Measurements from ENCODE around the gene RCE1.
"Not testable (repeated sequence)": the region's sequence is repeated elsewhere in the genome, so short reads cannot be mapped to it uniquely, and the experiment has no call there.

RCE1 gene, protein sequence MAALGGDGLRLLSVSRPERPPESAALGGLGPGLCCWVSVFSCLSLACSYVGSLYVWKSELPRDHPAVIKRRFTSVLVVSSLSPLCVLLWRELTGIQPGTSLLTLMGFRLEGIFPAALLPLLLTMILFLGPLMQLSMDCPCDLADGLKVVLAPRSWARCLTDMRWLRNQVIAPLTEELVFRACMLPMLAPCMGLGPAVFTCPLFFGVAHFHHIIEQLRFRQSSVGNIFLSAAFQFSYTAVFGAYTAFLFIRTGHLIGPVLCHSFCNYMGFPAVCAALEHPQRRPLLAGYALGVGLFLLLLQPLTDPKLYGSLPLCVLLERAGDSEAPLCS

DNA sequence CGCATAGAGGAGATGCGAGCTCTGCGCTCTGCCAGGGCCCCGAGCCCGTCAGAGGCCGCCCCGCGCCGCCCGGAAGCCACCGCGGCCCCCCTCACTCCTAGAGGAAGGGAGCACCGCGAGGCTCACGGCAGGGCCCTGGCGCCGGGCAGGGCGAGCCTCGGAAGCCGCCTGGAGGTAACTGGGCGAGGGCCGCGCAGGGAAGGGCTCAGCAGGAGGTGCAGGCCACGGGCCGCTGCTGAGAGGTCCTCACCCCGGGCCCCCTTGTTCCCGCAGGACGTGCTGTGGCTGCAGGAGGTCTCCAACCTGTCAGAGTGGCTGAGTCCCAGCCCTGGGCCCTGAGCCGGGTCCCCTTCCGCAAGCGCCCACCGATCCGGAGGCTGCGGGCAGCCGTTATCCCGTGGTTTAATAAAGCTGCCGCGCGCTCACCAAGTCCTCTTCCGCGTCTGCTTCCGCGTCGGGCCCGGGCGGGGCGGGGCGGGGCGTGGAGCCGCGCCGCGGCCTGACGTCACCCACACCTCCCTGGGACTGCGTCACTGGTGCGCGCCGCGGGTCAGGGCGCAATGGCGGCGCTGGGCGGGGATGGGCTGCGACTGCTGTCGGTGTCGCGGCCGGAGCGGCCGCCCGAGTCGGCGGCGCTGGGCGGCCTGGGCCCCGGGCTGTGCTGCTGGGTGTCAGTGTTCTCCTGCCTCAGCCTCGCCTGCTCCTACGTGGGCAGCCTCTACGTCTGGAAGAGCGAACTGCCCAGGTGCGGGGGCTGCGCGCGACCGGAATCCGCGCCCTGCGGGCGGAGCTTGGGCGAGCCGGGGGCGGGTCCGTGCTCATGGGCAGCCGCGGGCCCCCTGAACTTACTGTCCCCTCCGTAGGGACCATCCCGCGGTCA lies at the start of gene RCE1:
RCE1 (plus strand) TSS at position 546 of the 880 bp plus-strand sequence; CDS start at position 561, 15 bp downstream.
- DNase-seq (ENCODE audit: low spot score), result peak; percentile 89

DNA sequence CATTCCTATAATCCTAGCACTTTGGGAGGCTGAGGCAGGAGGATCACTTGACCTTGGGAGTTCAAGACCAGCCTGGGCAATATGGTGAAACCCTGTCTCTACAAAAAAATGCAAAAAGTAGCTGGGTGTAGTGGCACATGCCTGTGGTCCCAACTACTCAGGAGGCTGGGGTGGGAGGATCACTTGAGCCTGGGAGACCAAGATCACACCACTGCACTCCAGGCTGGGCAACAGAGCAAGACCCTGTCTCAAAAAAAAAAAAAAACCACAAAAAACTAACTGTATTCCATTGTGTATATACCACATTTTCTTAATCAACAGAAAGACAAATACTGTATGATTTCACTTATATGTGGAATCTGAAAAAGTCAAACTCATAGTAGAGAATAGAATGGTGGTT lies 43.4 kb upstream of the RCE1 start:
- not testable (repeated sequence) for DNase-seq (ENCODE audit: low spot score)

DNA sequence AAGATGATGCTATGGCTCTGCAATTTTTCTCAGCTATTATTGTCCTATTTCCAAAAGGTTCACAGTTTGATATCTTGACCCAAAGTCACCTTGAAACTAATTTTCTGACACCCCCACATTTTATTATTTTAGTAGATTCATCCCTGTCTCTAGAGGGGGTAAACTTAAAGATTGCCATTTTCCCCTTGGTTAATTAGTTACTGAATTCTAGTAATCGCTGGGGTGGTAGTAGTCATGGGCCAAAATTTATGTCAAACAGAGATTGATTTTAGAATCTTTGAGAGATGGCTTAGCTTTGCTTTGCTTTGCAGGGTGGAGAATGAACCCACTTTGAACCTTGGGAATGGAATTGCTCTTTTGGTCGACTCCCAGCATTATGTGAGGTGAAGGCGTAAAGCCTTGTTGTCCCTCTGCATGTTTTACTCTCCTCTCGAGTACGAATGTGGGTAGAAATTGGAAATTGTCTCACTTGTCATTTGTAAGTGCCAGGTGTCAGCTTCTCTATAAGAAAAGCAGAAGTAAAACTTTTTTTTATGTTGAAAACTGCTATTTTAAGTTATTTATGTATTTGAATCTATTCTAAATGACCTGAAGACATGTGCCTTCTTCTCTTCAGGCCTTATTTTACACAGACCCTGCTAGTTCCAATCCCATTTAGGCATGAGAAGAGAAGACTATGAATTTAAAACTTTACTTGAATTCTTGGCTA lies 42.4 kb upstream of the RCE1 start:
- DNase-seq (ENCODE audit: low spot score), result no peak

DNA sequence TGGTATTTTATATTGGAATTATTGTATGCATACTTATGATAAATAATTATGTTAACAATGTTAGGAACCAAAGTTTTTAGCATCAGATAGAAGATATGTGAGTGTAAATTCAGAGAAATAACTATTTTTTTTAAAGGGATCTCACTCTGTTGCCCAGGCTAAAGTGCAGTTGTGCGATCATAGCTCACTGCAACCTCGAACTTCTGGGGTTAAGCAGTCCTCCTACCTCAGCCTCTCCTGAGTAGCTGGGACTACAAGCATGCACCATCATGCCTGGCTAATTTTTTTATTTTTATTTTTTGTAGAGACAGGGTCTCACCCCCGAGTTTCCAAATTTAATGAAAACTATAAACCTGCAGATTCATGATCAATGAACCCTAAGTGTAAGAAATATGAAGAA lies 33.6 kb upstream of the RCE1 start:
- no peak for DNase-seq (ENCODE audit: low spot score)

DNA sequence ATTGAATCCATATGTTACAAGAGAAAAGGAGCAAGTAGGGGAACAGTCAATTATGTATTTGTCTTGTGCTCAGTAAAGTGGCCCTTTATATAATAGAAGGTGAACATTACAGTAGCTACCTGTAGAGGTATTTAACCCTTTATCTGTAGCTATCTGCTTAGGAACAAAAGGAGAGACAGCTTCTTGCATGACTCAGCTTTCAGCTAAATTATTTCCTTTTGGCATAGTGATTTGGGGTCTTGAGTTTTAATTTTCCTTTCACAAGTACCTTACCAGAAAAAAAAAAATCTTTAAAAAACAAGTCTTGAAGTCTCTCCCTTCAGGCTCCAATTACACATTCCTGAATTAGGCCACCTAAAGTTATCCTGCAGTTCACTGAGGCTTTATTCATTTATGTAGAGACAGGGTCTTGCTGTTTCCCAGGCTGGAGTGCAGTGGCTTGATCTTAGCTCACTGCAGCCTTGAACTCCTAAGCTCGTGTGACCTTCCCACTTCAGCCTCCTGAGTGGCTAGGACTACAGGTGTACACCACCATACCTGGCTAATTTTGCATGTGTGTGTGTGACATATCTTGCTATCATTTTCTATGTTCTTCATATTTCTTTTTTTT lies 32.6 kb upstream of the RCE1 start:
- no peak for DNase-seq (ENCODE audit: low spot score)

DNA sequence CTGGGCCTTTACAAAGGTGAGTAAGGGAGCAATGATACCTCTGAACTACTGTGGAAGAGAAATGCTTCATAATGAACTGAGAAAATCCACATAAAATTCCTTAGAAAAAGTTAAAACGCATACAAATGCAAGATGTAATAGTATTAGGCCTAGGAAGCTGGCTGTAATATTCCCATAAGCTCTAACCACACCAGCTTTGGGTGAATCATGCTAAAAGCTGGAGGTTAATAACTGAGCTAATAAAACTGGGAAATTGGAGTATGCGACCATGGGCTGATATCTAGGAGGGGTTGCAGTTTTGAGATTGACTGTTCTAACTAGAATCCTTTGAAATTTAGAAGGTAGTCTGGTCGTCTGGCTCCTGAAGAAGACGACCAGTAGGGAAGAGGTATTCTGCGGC lies 28.6 kb upstream of the RCE1 start:
- no peak for DNase-seq (ENCODE audit: low spot score)

DNA sequence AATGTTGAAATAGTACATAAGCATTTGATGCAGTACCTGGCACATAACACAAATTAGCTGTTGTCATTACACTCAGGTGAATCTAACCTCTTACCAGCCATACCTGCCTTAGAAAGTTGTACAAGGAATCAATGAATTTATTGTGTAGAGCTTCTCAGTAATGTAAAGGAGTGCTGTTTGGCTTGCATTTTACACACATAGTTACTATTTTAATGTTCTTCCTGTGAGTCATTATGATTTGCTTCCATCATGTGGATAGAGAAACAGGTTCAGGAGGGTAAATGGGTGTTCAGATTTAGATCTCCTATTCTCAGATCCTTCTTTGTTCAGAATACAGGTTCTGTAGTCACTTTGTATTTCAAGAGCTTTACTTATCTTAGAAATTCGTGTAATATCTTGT lies 27.6 kb upstream of the RCE1 start:
- no peak for DNase-seq (ENCODE audit: low spot score)

DNA sequence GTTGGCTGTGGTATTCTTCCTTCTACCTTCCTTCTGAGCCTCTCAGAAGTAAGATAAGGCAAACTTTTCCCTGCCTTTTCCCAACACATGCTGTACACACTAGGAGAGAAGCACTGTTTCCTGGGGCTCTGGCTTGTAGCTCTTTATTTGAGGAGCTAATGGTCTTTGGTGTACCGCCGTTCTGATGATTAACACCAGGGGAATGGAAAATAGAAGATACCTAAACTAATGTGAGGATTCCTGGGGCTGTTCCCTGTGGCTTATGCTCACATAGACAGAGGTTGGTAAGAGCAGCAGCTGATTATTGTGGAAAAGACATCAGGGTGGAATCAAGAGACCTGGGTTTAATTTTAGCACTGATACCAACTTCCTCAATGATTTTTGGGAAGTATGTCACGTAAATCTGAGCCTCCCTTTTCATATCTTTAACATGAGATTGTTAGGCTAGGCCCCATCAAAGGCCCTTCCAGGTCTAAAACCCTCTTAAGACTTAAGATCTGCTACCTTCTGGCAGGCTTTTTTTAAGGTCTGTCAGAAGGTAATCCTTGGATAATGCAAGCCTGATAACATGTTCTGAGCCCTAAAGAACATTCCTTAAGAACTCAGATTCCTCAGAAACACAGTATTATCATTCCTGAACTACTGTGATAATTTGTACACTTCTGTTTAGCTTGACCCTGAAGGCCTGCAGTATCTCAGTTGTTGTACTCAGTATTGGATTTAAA lies 24.8 kb upstream of the RCE1 start:
- DNase-seq (ENCODE audit: low spot score), result no peak

DNA sequence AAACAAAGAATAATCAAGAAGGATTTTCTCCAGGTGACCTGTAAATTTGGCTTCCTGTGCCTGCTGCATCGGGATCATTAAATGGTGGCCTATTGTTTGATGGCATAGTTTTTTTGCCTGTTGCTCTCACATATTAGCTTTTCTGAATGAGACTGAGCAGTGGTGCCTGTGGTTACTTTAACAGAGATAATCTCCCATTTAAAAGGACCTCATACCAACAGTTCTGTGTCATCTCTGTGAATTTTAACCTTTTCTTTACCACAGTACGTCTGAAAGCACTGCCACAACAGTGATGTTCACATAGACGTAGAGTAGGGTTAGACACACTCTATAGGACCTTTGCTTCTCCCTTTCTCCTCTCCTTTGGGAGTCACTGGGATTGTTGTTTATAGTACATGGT lies 22.9 kb upstream of the RCE1 start:
- no peak for DNase-seq (ENCODE audit: low spot score)

DNA sequence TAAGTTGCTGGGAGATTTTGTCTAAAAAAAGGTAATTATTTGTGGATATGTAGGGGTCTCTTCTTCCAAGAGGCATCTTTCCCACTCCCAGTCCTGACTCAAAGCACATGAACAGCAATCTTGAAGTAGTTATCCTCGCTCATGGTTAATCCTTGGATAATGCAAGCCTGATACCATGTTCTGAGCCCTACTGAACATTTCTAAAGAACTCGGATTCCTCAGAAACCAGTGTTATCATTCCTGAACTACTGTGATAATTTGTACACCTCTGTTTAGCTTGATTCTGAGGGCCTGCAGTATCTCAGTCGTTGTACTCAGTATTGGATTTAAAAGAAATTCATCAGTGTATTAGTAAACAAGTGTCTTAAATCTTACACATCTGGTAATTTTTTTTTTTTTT lies 22.3 kb upstream of the RCE1 start:
- DNase-seq (ENCODE audit: low spot score), result no peak

DNA sequence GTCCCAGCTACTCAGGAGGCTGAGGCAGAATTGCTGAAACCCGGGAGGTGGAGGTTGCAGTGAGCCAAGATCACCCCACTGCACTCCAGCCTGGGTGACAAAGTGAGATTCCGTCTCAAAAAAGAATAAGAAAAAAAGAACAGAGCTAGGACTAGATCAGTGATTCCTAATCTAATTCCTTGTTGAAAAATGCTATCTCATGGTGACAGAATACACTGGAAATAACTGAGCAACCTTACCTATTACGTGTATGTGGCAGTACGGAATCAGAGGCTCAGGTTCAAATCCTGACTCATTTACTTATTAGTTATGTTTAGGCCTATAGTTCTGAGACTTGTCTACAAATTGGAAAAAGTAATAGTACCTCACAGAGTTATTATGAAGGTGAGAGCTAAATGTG lies 19.5 kb upstream of the RCE1 start:
- no peak for DNase-seq (ENCODE audit: low spot score)

DNA sequence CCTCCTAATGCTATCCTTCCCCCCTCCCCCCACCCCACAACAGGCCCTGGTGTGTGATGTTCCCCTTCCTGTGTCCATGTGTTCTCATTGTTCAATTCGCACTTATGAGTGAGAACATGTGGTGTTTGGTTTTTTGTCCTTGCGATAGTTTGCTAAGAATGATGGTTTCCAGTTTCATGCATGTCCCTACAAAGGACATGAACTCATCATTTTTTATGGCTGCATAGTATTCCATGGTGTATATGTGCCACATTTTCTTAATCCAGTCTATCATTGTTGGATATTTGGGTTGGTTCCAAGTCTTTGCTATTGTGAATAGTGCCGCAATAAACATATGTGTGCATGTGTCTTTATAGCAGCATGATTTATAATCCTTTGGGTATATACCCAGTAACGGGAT lies 18.7 kb upstream of the RCE1 start:
- not testable (repeated sequence) for DNase-seq (ENCODE audit: low spot score)

DNA sequence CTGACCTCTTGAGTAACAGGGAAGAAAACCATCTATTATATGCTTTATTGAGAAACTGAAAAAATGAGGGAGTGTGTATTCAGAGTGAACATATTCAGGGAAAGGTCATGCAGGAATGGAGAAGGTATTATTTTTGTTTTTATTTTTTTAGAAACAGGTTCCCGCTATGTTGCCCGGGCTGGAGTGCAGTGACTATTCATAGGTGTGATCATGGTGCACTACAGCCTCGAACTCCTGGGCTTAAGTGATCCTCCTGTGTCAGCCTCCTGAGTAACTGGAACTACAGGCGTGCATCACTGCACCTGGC lies 8.7 kb upstream of the RCE1 start:
- no peak for DNase-seq (ENCODE audit: low spot score)

DNA sequence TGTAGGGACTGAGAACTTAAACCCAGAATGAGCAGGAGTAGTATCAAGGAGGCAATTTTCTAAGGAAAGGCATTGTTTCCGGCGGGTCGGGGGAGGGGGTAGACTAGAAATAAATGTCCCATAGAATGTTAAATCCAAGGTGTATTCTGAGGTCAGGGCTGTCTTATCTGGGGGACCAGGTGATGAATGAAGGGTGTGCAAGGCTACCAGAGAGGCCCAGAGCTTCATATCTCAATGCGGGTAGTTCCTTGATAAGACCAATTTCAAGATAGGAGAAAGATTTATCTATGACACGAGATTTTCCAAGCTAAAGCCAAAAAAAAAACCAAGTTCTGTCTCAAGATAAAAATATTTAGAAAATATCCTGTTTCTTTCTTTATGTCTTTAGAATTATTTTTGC lies 8.3 kb upstream of the RCE1 start:
- DNase-seq (ENCODE audit: low spot score), result no peak

DNA sequence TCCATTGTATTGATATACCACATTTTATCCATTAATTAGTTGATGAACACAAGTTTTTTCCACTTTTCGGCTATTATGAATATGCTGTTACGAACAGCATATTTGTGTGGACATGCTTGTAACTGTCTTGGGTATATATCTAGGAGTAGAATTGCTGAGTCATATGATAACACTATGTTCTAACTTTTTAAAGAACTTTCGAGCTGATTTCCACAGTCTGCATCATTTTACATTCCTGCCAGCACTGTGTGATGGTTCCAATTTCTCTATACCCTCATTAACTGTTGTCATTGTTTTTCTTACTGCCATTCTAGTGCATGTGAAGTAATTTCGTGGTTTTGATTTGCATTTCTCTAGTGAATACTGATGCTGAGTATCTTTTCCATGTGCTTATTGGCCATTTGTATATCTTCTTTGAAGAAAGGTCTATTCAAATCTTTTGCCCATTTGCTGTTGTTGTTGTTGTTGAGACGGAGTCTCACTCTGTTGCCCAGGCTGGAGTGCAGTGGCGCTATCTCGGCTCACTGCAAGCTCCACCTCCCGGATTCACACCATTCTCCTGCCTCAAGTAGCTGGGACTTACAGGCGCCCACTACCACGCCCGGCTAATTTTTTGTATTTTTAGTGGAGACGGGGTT lies 7.4 kb upstream of the RCE1 start:
- no peak for DNase-seq (ENCODE audit: low spot score)

DNA sequence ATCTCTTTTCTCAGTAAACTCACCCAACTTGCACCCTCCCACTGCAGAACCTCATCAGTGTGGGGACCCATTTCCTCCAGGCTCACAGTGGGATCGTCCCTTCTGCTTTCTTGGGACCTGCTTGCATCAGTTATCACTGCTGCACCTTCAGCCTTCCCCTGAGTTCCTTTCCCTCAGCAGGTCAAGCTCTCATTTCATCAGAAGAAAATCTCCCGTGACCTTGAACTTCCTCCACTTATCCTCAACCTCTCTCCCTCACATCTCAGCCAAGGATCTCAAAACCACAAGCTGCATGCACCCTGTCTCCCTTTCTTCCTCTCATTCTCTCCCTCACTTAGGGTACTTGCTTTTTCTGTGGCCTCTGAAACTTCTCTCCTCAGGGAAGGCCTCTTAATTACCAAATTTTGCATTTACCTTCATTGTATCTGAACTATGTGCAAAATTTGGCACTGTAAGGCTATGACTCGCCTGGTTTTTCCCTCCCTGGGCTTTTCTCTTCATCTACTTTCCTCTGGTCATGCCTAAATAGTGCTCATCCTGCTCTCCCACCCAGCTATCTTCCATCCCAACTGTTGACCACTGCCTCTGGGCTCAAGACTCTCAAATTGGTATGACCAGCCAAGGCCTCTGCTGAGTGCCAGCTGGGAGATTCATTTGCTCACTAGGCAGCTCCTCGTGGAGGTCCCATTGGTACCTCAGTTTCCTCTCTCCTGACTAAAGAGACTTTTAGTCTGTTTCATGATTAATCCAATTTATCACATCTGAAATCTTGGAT lies 2.7 kb upstream of the RCE1 start:
- DNase-seq (ENCODE audit: low spot score), result no peak

DNA sequence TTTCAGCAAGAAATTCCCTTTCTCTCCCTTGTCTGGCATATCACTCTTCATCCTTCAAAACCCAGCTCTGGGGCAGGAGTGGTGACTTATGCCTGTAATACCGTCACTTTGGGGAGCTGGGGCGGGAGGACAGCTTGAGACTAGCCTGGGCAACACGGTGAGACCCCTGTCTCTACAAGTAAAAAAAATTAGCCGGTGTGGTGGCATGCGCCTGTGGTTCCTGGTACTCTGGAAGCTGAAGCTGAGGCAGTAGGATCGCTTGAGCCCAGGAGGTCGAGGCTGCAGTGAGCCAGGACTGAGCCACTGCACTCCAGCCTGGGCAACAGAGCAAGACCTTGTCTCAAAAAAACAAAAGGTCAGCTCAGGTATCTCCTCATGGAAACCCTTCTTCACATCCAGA lies 1.4 kb upstream of the RCE1 start:
- no peak for DNase-seq (ENCODE audit: low spot score)

DNA sequence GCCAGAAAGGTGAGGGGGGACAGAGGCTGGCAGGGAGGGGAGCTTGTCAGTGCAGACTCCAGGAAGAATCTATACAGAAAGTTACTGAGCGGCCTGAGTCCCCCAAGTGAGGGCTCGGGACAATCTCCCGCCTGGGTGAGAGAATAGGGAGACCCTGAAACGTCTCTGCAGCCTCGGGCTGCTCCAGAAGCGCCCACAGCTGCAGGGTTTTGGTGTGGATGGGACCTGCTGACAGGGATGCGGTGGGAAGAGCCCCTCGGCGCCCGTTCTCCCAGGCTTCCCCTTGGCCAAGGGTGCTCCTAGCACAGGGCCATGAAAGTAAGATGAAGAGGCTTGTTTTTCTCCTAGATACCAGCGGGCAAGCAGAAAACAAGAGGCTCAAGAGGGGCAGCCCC lies 743 bp upstream of the RCE1 start:
- DNase-seq (ENCODE audit: low spot score), result no peak

DNA sequence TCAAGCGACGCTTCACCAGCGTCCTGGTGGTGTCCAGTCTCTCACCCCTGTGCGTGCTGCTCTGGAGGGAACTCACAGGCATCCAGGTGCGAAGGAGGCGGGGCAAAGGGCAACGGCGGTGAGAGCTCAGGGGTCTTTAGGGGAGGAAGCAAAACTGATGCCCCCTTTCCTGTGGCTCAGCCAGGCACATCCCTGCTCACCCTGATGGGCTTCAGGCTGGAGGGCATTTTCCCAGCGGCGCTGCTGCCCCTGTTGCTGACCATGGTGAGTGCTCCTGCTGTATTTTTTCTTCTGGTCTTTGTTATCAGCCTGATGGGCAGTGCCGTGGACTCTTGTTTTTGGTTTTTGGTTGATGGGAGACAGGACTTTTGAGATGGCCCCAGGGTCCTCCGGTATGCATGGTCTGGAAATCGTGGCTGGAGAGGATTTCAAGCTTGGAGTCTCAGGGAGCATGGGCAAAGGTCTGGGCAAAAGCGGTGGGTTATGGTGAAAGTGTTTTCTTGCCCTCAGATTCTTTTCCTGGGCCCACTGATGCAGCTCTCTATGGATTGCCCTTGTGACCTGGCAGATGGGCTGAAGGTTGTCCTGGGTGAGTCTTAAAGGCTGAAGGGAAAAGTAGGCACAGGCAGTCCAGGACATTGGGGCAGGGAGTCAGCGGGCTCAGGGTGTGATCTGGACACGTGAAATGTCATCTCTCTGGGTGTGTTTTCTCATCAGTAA lies 695 bp downstream of the RCE1 start:
- no peak for DNase-seq (ENCODE audit: low spot score)
